ENCODE results near the gene STON2. TPM values are rescaled to one million over a fixed set of nuclear protein-coding genes. Genes with fewer than 3 reads are reported as not detected.

STON2 gene
- total and polyA plus RNA-seq, 2 donors from 2014 or later, result 14.8 to 86.6 TPM

- no peaks in the 10 kb centered on the region for H3K27me3 ChIP-seq (ENCODE audit: control insufficient read depth, insufficient read depth, low read length)
- H3K36me3 ChIP-seq (ENCODE audit: control insufficient read depth in 2 of 3, insufficient read depth in 3 of 3, low read length in 3 of 3), result no peaks in the 10 kb centered on the region
- H3K27ac ChIP-seq (ENCODE audit: low read depth in 2 of 2, low read length in 2 of 2), result no peak overlapping the region
- peaks cover 0 to 6% (median 2%) of the 10 kb centered on the region in 3 donors for H3K9me3 ChIP-seq (ENCODE audit: control insufficient read depth in 2 of 3, insufficient read depth in 1 of 3, low read length in 3 of 3)
- no peak for FAIRE-seq
- no peak overlapping the region for H3K4me3 ChIP-seq (ENCODE audit: low read length in 3 of 3)
- TF ChIP-seq CTCF (IDR thresholded peaks at IDR 0.05; ENCODE audit: borderline replicate concordance, extremely low read depth, insufficient read depth), result no peak
- intact Hi-C loops (cut with DNase I), result no loop called here
- H3K4me1 ChIP-seq (ENCODE audit: control insufficient read depth in 2 of 3, insufficient read depth in 2 of 3, low read depth in 1 of 3, low read length in 3 of 3), result no peaks in the 10 kb centered on the region
- no peak for DNase-seq
- H3K9ac ChIP-seq (ENCODE audit: low read length in 3 of 3), result no peak overlapping the region
Measured at GRCh38 chr14:81286574-81287370, 113.4 kb downstream of the STON2 start.

GRCh38 chr14:81285245-81285644, 114.9 kb downstream of the STON2 start:
- Histone ChIP-seq H3K36me3 (ENCODE audit: control insufficient read depth in 2 of 3, insufficient read depth in 3 of 3, low read length in 3 of 3) (no peaks in the 10 kb centered on the region), H3K4me3 (ENCODE audit: low read length in 3 of 3) (no peak overlapping the region), H3K4me1 (ENCODE audit: control insufficient read depth in 2 of 3, insufficient read depth in 2 of 3, low read depth in 1 of 3, low read length in 3 of 3) (no peaks in the 10 kb centered on the region), H3K27me3 (ENCODE audit: control insufficient read depth, insufficient read depth, low read length) (no peaks in the 10 kb centered on the region), H3K27ac (ENCODE audit: low read depth in 2 of 2, low read length in 2 of 2) (no peak overlapping the region), H3K9ac (ENCODE audit: low read length in 3 of 3) (no peak overlapping the region), H3K9me3 (ENCODE audit: control insufficient read depth in 2 of 3, insufficient read depth in 1 of 3, low read length in 3 of 3) (peaks cover 0 to 6% (median 1%) of the 10 kb centered on the region in 3 donors)
- intact Hi-C loops (cut with DNase I), result no loop called here
- no peak for TF ChIP-seq CTCF (IDR thresholded peaks at IDR 0.05; ENCODE audit: borderline replicate concordance, extremely low read depth, insufficient read depth)
- no peak for FAIRE-seq
- DNase-seq, result no peak

DNA sequence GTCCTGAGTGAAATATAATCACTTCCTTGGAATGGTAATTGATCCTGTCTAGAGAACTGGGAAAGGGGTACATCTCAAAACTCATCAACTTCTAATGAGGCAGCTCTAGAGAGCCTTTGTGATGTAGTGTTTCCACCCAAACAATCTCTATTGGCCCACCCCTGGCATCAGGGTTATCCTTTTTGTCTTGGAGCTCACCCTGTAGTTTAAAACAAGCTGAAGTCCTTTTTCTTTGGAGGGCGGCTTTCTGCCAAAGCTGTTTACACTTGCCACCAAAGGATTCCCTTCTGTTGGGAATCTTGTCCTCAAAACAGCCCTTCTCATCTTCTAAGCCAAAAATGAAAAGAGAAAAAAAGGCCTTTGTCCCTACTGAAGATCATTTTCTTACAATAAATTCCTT, 118.8 kb downstream of the STON2 start:
- FAIRE-seq (no peak), DNase-seq (no peak)
- Histone ChIP-seq H3K4me3 (ENCODE audit: low read length in 3 of 3) (no peak overlapping the region), H3K27me3 (ENCODE audit: control insufficient read depth, insufficient read depth, low read length) (no peaks in the 10 kb centered on the region), H3K27ac (ENCODE audit: low read depth in 2 of 2, low read length in 2 of 2) (no peak overlapping the region), H3K9me3 (ENCODE audit: control insufficient read depth in 2 of 3, insufficient read depth in 1 of 3, low read length in 3 of 3) (no peaks in the 10 kb centered on the region), H3K9ac (ENCODE audit: low read length in 3 of 3) (no peak overlapping the region), H3K4me1 (ENCODE audit: control insufficient read depth in 2 of 3, insufficient read depth in 2 of 3, low read depth in 1 of 3, low read length in 3 of 3) (no peaks in the 10 kb centered on the region), H3K36me3 (ENCODE audit: control insufficient read depth in 2 of 3, insufficient read depth in 3 of 3, low read length in 3 of 3) (peaks cover 0 to 14% (median 9%) of the 10 kb centered on the region in 3 donors)
- intact Hi-C loops (cut with DNase I), result no loop called here
- TF ChIP-seq CTCF (IDR thresholded peaks at IDR 0.05; ENCODE audit: borderline replicate concordance, extremely low read depth, insufficient read depth), result no peak

Measured in kidney (tissue), 14 donors.